Natural killer cell (primary cell): Measurements from ENCODE around the gene FBXL4. TPM values are rescaled to one million over a fixed set of nuclear protein-coding genes. Genes with fewer than 3 reads are reported as not detected.

Experiments
- ATAC-seq, 3 donors: fragments of 150-1000 bp in 2 of 3; fragments of 200-7000 bp in 1 of 3; cut with Tn5 transposase; 1 replicate in 1 of 3; 2 replicates in 2 of 3; pipeline ENCODE4 v1.10.0; 2021; ENCODE audit warnings: mild to moderate bottlenecking in 2 of 3, moderate library complexity in 2 of 3
- DNase-seq, 2 donors: peaks; one replicate each; pipeline versions ENCODE4 v3.0.0 to v3.0.0-alpha.2; 2013 to 2021; ENCODE audit warnings: mixed read lengths in 1 of 2
- H3K27ac ChIP-seq: one replicate; pipeline ENCODE4 v1.5.1; 2013; ENCODE audit warnings: mild to moderate bottlenecking, low read length
- H3K27me3 ChIP-seq: one replicate; pipeline ENCODE4 v1.6.1; 2013; ENCODE audit warnings: low read length; ENCODE audit not compliant: control insufficient read depth, insufficient read depth
- H3K36me3 ChIP-seq: one replicate; pipeline ENCODE4 v1.6.1; 2013; ENCODE audit warnings: low read length; ENCODE audit not compliant: control insufficient read depth, insufficient read depth
- H3K4me1 ChIP-seq: one replicate; pipeline ENCODE4 v1.6.1; 2013; ENCODE audit warnings: low read length; ENCODE audit not compliant: control insufficient read depth, insufficient read depth
- H3K4me3 ChIP-seq: one replicate; pipeline ENCODE4 v1.5.1; 2013; ENCODE audit warnings: low read length
- H3K9me3 ChIP-seq: one replicate; pipeline ENCODE4 v1.6.1; 2013; ENCODE audit warnings: low read length; ENCODE audit not compliant: control insufficient read depth, insufficient read depth
- H3K27ac Mint-ChIP-seq, 2 donors: one replicate each; pipeline ENCODE4 v1.8.0; 2022; ENCODE audit warnings: mild to moderate bottlenecking in 2 of 2, mixed read lengths in 2 of 2, moderate library complexity in 1 of 2
- H3K27me3 Mint-ChIP-seq, 2 donors: one replicate each; pipeline ENCODE4 v1.8.0; 2022; ENCODE audit warnings: low read depth in 2 of 2, mixed read lengths in 2 of 2
- H3K36me3 Mint-ChIP-seq: one replicate; pipeline ENCODE4 v1.8.0; 2022; ENCODE audit warnings: mixed read lengths
- H3K4me1 Mint-ChIP-seq, 2 donors: one replicate each; pipeline ENCODE4 v1.8.0; 2022; ENCODE audit warnings: mixed read lengths in 2 of 2
- H3K4me3 Mint-ChIP-seq: one replicate; pipeline ENCODE4 v1.8.0; 2022; ENCODE audit warnings: mild to moderate bottlenecking, moderate library complexity, mixed read lengths
- H3K9me3 Mint-ChIP-seq, 2 donors: one replicate each; pipeline ENCODE4 v1.8.0; 2022; ENCODE audit warnings: mixed read lengths in 2 of 2
- WGBS: methylation state at CpG from one replicate; pipeline ENCODE4 v1.1.7; 2013; ENCODE audit warnings: missing lambda C conversion rate; ENCODE audit not compliant: insufficient coverage; 5-methylcytosine and 5-hydroxymethylcytosine counted together
- intact Hi-C: fragments of 100-400 bp; cut with micrococcal nuclease; formaldehyde crosslinking; loops from one replicate; pipeline ENCODE4 v1.14.2; 2022
- total RNA-seq, 4 donors: library from RNA; stranded (reverse); fragments of 120-200 nt in 1 of 4; gene quantifications; one replicate each; pipeline versions ENCODE4 v1.2.3 to v1.2.4, GENCODE V29; 2013 to 2022
- TF ChIP-seq, protein P1 (sequence below): fragments of 200-600 bp; IDR thresholded peaks from one replicate; pipeline ENCODE4 v1.8.0; 2022; ENCODE audit warnings: antibody characterized with exemption

The FBXL4 gene
- total RNA-seq, 3 donors from 2014 or later (not counting 1 experiment from before 2014, with no cell fraction given) = 8.8 to 15.1 (median 11.3) TPM

DNA sequence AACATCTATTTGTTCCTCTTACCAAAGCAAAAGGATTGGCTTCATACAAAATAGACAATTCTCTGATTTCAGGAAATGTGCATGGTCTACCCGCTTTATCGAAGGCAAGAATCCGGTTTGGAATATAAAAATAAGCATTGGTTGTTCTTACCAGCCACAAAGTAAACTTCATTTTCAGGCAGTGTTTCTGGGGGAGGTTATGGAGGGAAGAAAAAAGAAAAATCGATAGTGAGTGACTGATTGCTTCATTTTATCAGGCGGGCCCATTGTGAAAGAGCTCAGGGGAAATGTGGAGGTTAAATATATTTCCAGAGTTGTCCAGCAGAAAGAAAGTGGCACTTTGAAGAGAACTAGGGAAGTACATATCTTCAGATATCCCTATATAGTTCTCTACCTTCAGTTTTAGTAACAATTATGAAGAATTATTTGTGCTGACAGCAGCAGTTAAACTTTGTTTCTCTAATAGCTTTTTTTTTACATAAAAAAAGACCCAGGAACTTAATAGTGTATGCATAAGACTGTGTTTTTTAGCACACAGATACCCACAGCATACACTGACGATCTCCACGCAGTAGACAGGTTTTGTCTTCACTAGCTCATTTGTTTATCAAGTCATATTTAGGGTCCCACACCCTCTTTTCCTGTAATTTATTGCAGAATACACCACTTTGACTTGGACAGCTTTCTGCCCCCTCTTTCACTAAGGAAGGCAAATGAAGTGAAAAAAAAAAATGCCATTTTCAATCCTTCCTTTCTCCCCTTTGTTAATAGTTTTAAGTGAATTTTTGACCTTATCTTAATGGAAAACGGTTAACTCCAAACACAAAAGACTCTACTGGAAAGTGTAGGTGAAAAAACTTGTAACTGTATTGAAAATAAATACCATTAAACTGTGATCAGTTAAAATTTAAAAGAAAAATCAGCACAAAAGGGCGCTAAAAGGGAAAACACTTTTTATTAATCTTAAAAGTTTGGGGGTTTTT lies 110.5 kb downstream of the FBXL4 start:
- Histone ChIP-seq H3K9me3 (no peaks in the 10 kb centered on the region), H3K27me3 (peaks cover 71% of the 10 kb centered on the region), H3K36me3 (no peaks in the 10 kb centered on the region), H3K4me3 (no peak overlapping the region), H3K27ac (no peak overlapping the region), H3K4me1 (peaks cover 35% of the 10 kb centered on the region)
- ATAC-seq (no peak), DNase-seq (no peak)
- Mint-ChIP-seq H3K4me1 (peaks cover 25 to 33% of the 10 kb centered on the region in 2 donors), H3K27me3 (peaks cover 69 to 84% of the 10 kb centered on the region in 2 donors), H3K9me3 (no peaks in the 10 kb centered on the region), H3K36me3 (peaks cover 6% of the 10 kb centered on the region), H3K27ac (no peak overlapping the region), H3K4me3 (peak overlapping the region; percentile 59)
- TF ChIP-seq, protein P1, sequence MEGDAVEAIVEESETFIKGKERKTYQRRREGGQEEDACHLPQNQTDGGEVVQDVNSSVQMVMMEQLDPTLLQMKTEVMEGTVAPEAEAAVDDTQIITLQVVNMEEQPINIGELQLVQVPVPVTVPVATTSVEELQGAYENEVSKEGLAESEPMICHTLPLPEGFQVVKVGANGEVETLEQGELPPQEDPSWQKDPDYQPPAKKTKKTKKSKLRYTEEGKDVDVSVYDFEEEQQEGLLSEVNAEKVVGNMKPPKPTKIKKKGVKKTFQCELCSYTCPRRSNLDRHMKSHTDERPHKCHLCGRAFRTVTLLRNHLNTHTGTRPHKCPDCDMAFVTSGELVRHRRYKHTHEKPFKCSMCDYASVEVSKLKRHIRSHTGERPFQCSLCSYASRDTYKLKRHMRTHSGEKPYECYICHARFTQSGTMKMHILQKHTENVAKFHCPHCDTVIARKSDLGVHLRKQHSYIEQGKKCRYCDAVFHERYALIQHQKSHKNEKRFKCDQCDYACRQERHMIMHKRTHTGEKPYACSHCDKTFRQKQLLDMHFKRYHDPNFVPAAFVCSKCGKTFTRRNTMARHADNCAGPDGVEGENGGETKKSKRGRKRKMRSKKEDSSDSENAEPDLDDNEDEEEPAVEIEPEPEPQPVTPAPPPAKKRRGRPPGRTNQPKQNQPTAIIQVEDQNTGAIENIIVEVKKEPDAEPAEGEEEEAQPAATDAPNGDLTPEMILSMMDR = no peak
- intact Hi-C loops = no loop called here
- WGBS = 20% methylated on average over 7 of the region's 9 CpGs

DNA sequence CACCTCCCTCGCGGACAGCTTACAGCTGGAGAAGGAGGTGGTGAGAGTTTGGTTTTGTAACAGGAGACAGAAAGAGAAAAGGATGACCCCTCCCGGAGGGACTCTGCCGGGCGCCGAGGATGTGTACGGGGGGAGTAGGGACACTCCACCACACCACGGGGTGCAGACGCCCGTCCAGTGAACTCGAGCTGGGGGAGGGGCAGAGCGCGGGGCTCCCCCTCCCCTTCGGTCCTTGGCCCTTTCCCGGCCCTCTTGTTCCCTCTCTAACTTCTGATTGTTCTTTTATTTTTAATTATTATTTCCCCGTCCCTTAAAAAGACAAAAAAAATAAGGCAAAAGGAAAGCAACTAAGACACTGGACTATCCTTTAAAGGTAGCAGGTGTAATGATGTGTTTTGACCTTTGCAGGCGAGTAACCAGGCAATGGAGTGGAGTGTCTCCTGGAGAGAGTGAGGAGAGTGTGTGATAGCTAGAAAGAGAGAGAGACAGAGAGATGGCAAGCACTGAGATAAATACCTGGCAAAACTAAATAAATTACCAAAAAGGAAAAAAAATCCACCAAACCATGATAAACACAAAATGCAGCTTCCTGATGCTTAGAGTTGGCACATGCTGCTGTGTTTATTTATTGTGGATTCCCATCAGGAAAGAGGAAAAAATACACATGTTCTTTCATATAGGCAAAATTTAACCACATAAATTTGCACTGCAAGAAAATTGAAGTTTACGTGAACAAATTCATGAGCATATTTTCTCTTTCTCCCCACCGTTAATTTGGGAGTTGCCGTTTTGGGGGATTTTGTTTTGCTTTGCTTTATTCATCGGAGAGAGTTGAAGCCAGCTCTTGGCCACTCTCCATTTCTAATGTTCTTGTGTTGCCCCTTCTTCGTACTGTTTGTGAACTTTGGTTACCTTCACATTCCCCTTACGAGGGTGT lies 111.5 kb downstream of the FBXL4 start:
- H3K4me3 ChIP-seq = no peak overlapping the region
- DNase-seq (no peak), ATAC-seq (no peak)
- peaks cover 27 to 42% of the 10 kb centered on the region in 2 donors for H3K4me1 Mint-ChIP-seq
- no peak overlapping the region for H3K27ac Mint-ChIP-seq
- H3K9me3 Mint-ChIP-seq = no peaks in the 10 kb centered on the region
- peaks cover 65 to 77% of the 10 kb centered on the region in 2 donors for H3K27me3 Mint-ChIP-seq
- H3K36me3 Mint-ChIP-seq = peaks cover 6% of the 10 kb centered on the region
- H3K9me3 ChIP-seq = no peaks in the 10 kb centered on the region
- H3K27ac ChIP-seq = no peak overlapping the region
- TF ChIP-seq, protein P1 = no peak
- WGBS = 6% methylated on average over 19 of the region's 23 CpGs
- no peaks in the 10 kb centered on the region for H3K36me3 ChIP-seq
- peaks cover 71% of the 10 kb centered on the region for H3K27me3 ChIP-seq
- H3K4me3 Mint-ChIP-seq = peak overlapping the region; percentile 60
- H3K4me1 ChIP-seq = peaks cover 44% of the 10 kb centered on the region
- intact Hi-C loops = no loop called here

DNA sequence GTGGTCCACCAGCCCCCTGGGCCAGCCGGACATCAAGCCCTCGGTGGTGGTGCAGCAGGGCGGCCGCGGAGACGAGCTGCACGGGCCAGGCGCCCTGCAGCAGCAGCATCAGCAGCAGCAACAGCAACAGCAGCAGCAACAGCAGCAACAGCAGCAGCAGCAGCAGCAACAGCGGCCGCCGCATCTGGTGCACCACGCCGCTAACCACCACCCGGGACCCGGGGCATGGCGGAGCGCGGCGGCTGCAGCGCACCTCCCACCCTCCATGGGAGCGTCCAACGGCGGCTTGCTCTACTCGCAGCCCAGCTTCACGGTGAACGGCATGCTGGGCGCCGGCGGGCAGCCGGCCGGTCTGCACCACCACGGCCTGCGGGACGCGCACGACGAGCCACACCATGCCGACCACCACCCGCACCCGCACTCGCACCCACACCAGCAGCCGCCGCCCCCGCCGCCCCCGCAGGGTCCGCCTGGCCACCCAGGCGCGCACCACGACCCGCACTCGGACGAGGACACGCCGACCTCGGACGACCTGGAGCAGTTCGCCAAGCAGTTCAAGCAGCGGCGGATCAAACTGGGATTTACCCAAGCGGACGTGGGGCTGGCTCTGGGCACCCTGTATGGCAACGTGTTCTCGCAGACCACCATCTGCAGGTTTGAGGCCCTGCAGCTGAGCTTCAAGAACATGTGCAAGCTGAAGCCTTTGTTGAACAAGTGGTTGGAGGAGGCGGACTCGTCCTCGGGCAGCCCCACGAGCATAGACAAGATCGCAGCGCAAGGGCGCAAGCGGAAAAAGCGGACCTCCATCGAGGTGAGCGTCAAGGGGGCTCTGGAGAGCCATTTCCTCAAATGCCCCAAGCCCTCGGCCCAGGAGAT lies 112.4 kb downstream of the FBXL4 start:
- Mint-ChIP-seq H3K36me3 (peaks cover 1% of the 10 kb centered on the region), H3K27me3 (peaks cover 68 to 77% of the 10 kb centered on the region in 2 donors), H3K4me1 (peaks cover 31 to 47% of the 10 kb centered on the region in 2 donors), H3K27ac (no peak overlapping the region), H3K9me3 (no peaks in the 10 kb centered on the region), H3K4me3 (peak overlapping the region; percentile 60)
- Histone ChIP-seq H3K27ac (no peak overlapping the region), H3K4me3 (no peak overlapping the region), H3K9me3 (no peaks in the 10 kb centered on the region), H3K4me1 (peaks cover 46% of the 10 kb centered on the region), H3K27me3 (peaks cover 77% of the 10 kb centered on the region), H3K36me3 (no peaks in the 10 kb centered on the region)
- intact Hi-C loops = no loop called here
- DNase-seq = no peak
- TF ChIP-seq, protein P1 = no peak
- 5% methylated on average over 76 of the region's 76 CpGs for WGBS
- ATAC-seq = no peak
